DOHH2 (cell line): ENCODE measurements around the gene PAX6.

Source experiments
- H3F3A ChIP-seq: fragments of 200-600 bp; sonication (generic), shearing (Covaris generic); 2 replicates; pipeline ENCODE4 v1.6.0; 2016; ENCODE audit warnings: antibody characterized with exemption, mild to moderate bottlenecking; ENCODE audit not compliant: control insufficient read depth, insufficient read depth
- H3K27ac ChIP-seq: fragments of 200-600 bp; sonication (generic); 2 replicates; pipeline ENCODE4 v1.5.1; 2014; ENCODE audit warnings: low read depth, mild to moderate bottlenecking, low read length, moderate library complexity
- H3K27me3 ChIP-seq: fragments of 200-600 bp; sonication (generic); 2 replicates; pipeline ENCODE4 v1.6.1; 2014; ENCODE audit warnings: mild to moderate bottlenecking, low read length, mixed read lengths; ENCODE audit not compliant: control insufficient read depth
- H3K36me3 ChIP-seq: fragments of 200-600 bp; sonication (generic); 2 replicates; pipeline ENCODE4 v1.6.1; 2014; ENCODE audit warnings: mild to moderate bottlenecking, low read length, moderate library complexity, mixed read lengths; ENCODE audit not compliant: control insufficient read depth
- H3K4me1 ChIP-seq: fragments of 200-600 bp; sonication (generic); 2 replicates; pipeline ENCODE4 v1.6.1; 2014; ENCODE audit warnings: mild to moderate bottlenecking, low read length, mixed read lengths; ENCODE audit not compliant: control insufficient read depth
- H3K4me2 ChIP-seq: fragments of 200-600 bp; sonication (generic); 2 replicates; pipeline ENCODE4 v1.6.0; 2014; ENCODE audit warnings: mild to moderate bottlenecking, low read length, moderate library complexity
- H3K4me3 ChIP-seq: fragments of 200-600 bp; sonication (generic); 2 replicates; pipeline ENCODE4 v1.5.1; 2014; ENCODE audit warnings: mild to moderate bottlenecking, low read length, mixed read lengths
- H3K79me2 ChIP-seq: fragments of 200-600 bp; sonication (generic); 2 replicates; pipeline ENCODE4 v1.6.1; 2014; ENCODE audit warnings: mild to moderate bottlenecking, low read length, mixed read lengths; ENCODE audit not compliant: control insufficient read depth
- H3K9me2 ChIP-seq: fragments of 200-600 bp; sonication (generic); replicated peaks from 2 replicates; pipeline ENCODE4 v1.6.1; 2014; ENCODE audit warnings: mild to moderate bottlenecking, low read length, mixed read lengths; ENCODE audit not compliant: control insufficient read depth
- H3K9me3 ChIP-seq: fragments of 200-600 bp; sonication (generic); 2 replicates; pipeline ENCODE4 v1.6.1; 2014; ENCODE audit warnings: antibody characterized with exemption, low read length, mixed read lengths; ENCODE audit not compliant: control insufficient read depth, insufficient read depth
- H4K20me1 ChIP-seq: fragments of 200-600 bp; sonication (generic); 2 replicates; pipeline ENCODE4 v1.6.0; 2014; ENCODE audit warnings: low read depth, mild to moderate bottlenecking, antibody characterized with exemption, low read length, moderate library complexity; ENCODE audit not compliant: control insufficient read depth, insufficient read depth
- CTCF ChIP-seq: fragments of 200-600 bp; sonication (generic); IDR thresholded peaks from one replicate; pipeline ENCODE4 v1.5.1; 2014; ENCODE audit warnings: antibody characterized with exemption, mild to moderate bottlenecking, low read depth, low read length; ENCODE audit not compliant: poor library complexity, severe bottlenecking
- EZH2phosphoT487 ChIP-seq: fragments of 200-600 bp; sonication (generic); IDR thresholded peaks from 2 replicates; pipeline ENCODE4 v1.6.1; 2017; ENCODE audit warnings: borderline replicate concordance, mild to moderate bottlenecking, antibody characterized with exemption, low read length, moderate library complexity, mixed read lengths

PAX6 gene

GRCh38 chr11:31806186-31806927 is 4.8 kb downstream of the PAX6 start:
- no peak overlapping the region for H3K4me3 ChIP-seq

GRCh38 chr11:31805629-31806185 is 5.4 kb downstream of the PAX6 start:
- TF ChIP-seq CTCF (no peak), EZH2phosphoT487 (no peak)
- Histone ChIP-seq H3K9me3 (no peaks in the 10 kb centered on the region), H3F3A (no peaks in the 10 kb centered on the region), H3K36me3 (no peaks in the 10 kb centered on the region), H4K20me1 (no peaks in the 10 kb centered on the region), H3K79me2 (no peaks in the 10 kb centered on the region), H3K4me2 (no peak overlapping the region), H3K27me3 (peaks cover 23% of the 10 kb centered on the region), H3K27ac (no peak overlapping the region), H3K4me3 (no peak overlapping the region), H3K9me2 (no peaks in the 10 kb centered on the region), H3K4me1 (no peaks in the 10 kb centered on the region)

More at GRCh38 chr11:31806186-31806927, 4.8 kb downstream of the PAX6 start:
- Histone ChIP-seq H4K20me1 (no peaks in the 10 kb centered on the region), H3K9me2 (no peaks in the 10 kb centered on the region), H3K79me2 (no peaks in the 10 kb centered on the region), H3K9me3 (no peaks in the 10 kb centered on the region), H3F3A (no peaks in the 10 kb centered on the region), H3K27me3 (peaks cover 25% of the 10 kb centered on the region), H3K36me3 (no peaks in the 10 kb centered on the region), H3K4me1 (no peaks in the 10 kb centered on the region), H3K4me2 (no peak overlapping the region), H3K27ac (no peak overlapping the region)
- TF ChIP-seq CTCF (no peak), EZH2phosphoT487 (no peak)

- no peak overlapping the region for H3K27ac ChIP-seq
- H4K20me1 ChIP-seq, result no peaks in the 10 kb centered on the region
- no peaks in the 10 kb centered on the region for H3K36me3 ChIP-seq
- H3K27me3 ChIP-seq, result peaks cover 22% of the 10 kb centered on the region
- no peaks in the 10 kb centered on the region for H3F3A ChIP-seq
- no peaks in the 10 kb centered on the region for H3K79me2 ChIP-seq
- H3K4me2 ChIP-seq, result no peak overlapping the region
- no peak overlapping the region for H3K4me3 ChIP-seq
- H3K9me3 ChIP-seq, result no peaks in the 10 kb centered on the region
- no peaks in the 10 kb centered on the region for H3K9me2 ChIP-seq
- H3K4me1 ChIP-seq, result no peaks in the 10 kb centered on the region
- TF ChIP-seq EZH2phosphoT487 (no peak), CTCF (no peak)
Measured at GRCh38 chr11:31805037-31805628, 6.0 kb downstream of the PAX6 start.
